ENCODE results near the gene KRR1. TPM values are rescaled to one million over a fixed set of nuclear protein-coding genes. Genes with fewer than 3 reads are reported as not detected.
"Not testable (repeated sequence)": the region's sequence is repeated elsewhere in the genome, so short reads cannot be mapped to it uniquely, and the experiment has no call there.

KRR1 gene
- total RNA-seq, 5 donors from 2014 or later (not counting 1 experiment from before 2014, with no cell fraction given) = 53.7 to 122 (median 66.5) TPM

DNA sequence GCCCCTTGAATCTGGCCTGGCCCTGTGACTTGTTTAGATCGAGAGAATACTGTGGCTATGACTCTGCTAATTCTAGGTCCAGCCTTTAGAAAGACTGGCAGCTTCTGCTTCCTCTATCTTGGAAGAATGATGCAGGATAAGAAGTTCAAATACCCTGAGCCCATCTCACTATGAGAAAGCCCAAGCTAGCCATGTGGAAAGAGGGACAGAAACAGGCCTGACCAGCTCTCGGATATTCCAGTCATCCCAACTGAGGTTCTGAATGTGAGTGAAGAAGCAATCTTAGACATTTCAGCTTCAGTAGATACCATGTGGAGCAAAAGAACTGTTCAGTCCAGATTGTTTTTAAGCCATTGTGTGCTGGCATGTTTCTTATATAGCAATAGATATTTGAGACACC, 17.3 kb upstream of the KRR1 start:
- ATAC-seq (replicated peaks in 1 of 4) = no peak
- no peak overlapping the region for H3K4me3 ChIP-seq (ENCODE audit: control insufficient read depth in 1 of 2, extremely low read depth in 1 of 2, low read length in 1 of 2)
- no peaks in the 10 kb centered on the region for H3K36me3 ChIP-seq (ENCODE audit: control insufficient read depth in 2 of 2, extremely low read depth in 1 of 2, insufficient read depth in 1 of 2, low read length in 1 of 2)
- Mint-ChIP-seq H3K27me3 (peaks cover 18 to 27% of the 10 kb centered on the region in 2 donors), H3K4me3 (no peak overlapping the region), H3K9me3 (no peaks in the 10 kb centered on the region), H3K27ac (no peak overlapping the region), H3K4me1 (peaks cover 0 to 3% (median 0%) of the 10 kb centered on the region in 3 donors), H3K36me3 (no peaks in the 10 kb centered on the region)
- H3K27ac ChIP-seq (ENCODE audit: low read length) = no peak overlapping the region
- H3K27me3 ChIP-seq (replicated peaks in 1 of 2; ENCODE audit: control insufficient read depth in 2 of 2, extremely low read depth in 1 of 2, insufficient read depth in 2 of 2, low read length in 1 of 2) = peaks cover 0 to 3% of the 10 kb centered on the region in 2 experiments
- H3K4me1 ChIP-seq (ENCODE audit: control insufficient read depth in 1 of 2, extremely low read depth in 1 of 2, insufficient read depth in 2 of 2, low read length in 2 of 2) = peaks cover 0 to 3% of the 10 kb centered on the region in 2 experiments
- no peaks in the 10 kb centered on the region for H3K9me3 ChIP-seq
- POLR2A ChIA-PET = interaction anchor here in 1 of 2 donors (0.7 kb wide), 1 partner anchor 409 kb away, joined by 3 read pairs; no protein-coding TSS in a partner anchor
- no peak for DNase-seq
- CTCF ChIA-PET = interaction anchor here (0.6 to 4.7 kb wide), 5 partner anchors 492 to 1058 kb away, joined by 4 to 39 read pairs (median 6); no protein-coding TSS in a partner anchor
- no CpG with 5 or more reads among the region's 2 CpGs for WGBS (ENCODE audit: insufficient coverage)

DNA sequence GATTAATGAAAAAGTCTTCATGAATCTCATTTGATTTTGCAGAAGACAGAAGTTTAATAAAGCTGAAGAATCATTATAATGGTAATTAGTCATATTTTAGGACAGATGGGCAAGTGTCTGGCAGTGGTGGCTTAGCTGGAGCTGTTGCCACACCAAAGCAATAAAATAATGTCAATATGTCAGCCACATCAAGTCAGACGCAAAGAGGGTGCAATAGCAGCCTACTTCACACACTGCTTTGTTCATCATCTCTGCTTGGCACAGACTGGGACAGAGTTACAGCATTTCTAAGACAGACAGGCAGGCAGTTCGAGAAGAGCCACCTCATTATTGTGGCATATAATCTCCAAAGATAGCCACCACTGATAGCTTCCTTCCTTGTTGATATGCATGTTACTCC, 16.9 kb upstream of the KRR1 start:
- H3K27ac Mint-ChIP-seq = no peak overlapping the region
- H3K4me3 ChIP-seq (ENCODE audit: control insufficient read depth in 1 of 2, extremely low read depth in 1 of 2, low read length in 1 of 2) = no peak overlapping the region
- H3K4me3 Mint-ChIP-seq = no peak overlapping the region
- no peak overlapping the region for H3K27ac ChIP-seq (ENCODE audit: low read length)
- peaks cover 19 to 27% of the 10 kb centered on the region in 2 donors for H3K27me3 Mint-ChIP-seq
- no peaks in the 10 kb centered on the region for H3K36me3 ChIP-seq (ENCODE audit: control insufficient read depth in 2 of 2, extremely low read depth in 1 of 2, insufficient read depth in 1 of 2, low read length in 1 of 2)
- H3K4me1 Mint-ChIP-seq = peaks cover 0 to 3% (median 0%) of the 10 kb centered on the region in 3 donors
- WGBS (ENCODE audit: insufficient coverage) = 56% methylated on average over 1 of the region's 2 CpGs
- peaks cover 0 to 3% of the 10 kb centered on the region in 2 experiments for H3K4me1 ChIP-seq (ENCODE audit: control insufficient read depth in 1 of 2, extremely low read depth in 1 of 2, insufficient read depth in 2 of 2, low read length in 2 of 2)
- no peaks in the 10 kb centered on the region for H3K9me3 Mint-ChIP-seq
- no peaks in the 10 kb centered on the region for H3K9me3 ChIP-seq
- ATAC-seq (replicated peaks in 1 of 4) = no peak
- POLR2A ChIA-PET = interaction anchor here in 1 of 2 donors (0.7 kb wide), 1 partner anchor 409 kb away, joined by 3 read pairs; no protein-coding TSS in a partner anchor
- CTCF ChIA-PET = interaction anchor here (0.6 to 4.7 kb wide), 11 partner anchors 46 to 1058 kb away, joined by 3 to 39 read pairs (median 6); no protein-coding TSS in a partner anchor
- no peak for DNase-seq
- peaks cover 0 to 3% of the 10 kb centered on the region in 2 experiments for H3K27me3 ChIP-seq (replicated peaks in 1 of 2; ENCODE audit: control insufficient read depth in 2 of 2, extremely low read depth in 1 of 2, insufficient read depth in 2 of 2, low read length in 1 of 2)
- H3K36me3 Mint-ChIP-seq = no peaks in the 10 kb centered on the region

DNA sequence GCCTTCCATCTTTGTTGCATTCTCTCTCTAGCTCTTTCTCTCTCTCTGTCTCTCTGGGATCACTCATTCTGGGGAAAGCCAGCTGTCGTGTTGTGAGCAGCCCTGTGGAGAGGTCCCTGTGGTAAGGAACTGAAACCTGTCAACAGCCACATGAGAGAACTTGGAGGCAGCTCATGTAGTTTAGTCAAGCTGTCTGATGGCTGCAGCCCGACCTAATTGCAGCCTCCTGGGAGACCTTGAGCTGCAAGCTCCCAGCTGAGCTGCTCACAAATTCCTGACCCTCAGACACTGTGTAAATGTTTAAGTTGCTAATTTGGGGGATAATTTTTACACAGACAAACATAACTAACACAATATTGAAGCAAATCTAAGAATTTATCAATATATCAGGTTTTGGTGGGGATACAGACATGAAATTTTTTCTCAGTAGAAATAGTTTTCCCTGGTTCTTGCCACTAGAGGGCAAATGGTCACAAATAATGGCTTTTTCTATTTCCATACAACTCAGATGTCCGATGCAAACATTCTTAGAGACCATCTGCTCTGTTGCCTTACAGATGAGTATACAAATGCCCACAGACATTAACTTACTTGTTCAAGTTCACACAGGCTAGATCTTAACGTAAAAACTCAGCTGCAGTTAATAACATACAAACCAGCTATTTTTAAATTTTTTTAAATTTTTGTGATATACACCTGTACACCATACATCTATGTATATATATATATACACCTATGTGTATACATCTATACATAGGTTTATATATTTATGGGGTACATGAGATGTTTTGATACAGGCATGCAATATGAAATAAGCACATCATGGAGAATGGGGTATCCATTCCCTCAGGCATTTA, 15.5 kb upstream of the KRR1 start:
- peaks cover 0 to 3% (median 0%) of the 10 kb centered on the region in 3 donors for H3K4me1 Mint-ChIP-seq
- Histone ChIP-seq H3K27ac (ENCODE audit: low read length) (no peak overlapping the region), H3K36me3 (ENCODE audit: control insufficient read depth in 2 of 2, extremely low read depth in 1 of 2, insufficient read depth in 1 of 2, low read length in 1 of 2) (no peaks in the 10 kb centered on the region), H3K4me1 (ENCODE audit: control insufficient read depth in 1 of 2, extremely low read depth in 1 of 2, insufficient read depth in 2 of 2, low read length in 2 of 2) (peaks cover 0 to 3% of the 10 kb centered on the region in 2 experiments), H3K27me3 (replicated peaks in 1 of 2; ENCODE audit: control insufficient read depth in 2 of 2, extremely low read depth in 1 of 2, insufficient read depth in 2 of 2, low read length in 1 of 2) (peaks cover 0 to 3% of the 10 kb centered on the region in 2 experiments), H3K4me3 (ENCODE audit: control insufficient read depth in 1 of 2, extremely low read depth in 1 of 2, low read length in 1 of 2) (no peak overlapping the region), H3K9me3 (no peaks in the 10 kb centered on the region)
- ChIA-PET CTCF (interaction anchor here (0.6 to 4.7 kb wide), 26 partner anchors 9 to 1565 kb away, joined by 3 to 39 read pairs (median 4); partner anchors contain the start of gene KRR1 (in 1 of the 2)), POLR2A (interaction anchor here in 1 of 2 donors (0.6 kb wide), 2 partner anchors 15 to 293 kb away, joined by 3 read pairs; partner anchors contain the start of gene KRR1)
- DNase-seq = peak in 3 of 35 experiments; percentile 1 to 59 (median 5)
- ATAC-seq (replicated peaks in 1 of 4) = peak in 1 of 4 experiments; percentile 35
- H3K36me3 Mint-ChIP-seq = no peaks in the 10 kb centered on the region
- no peak overlapping the region for H3K4me3 Mint-ChIP-seq
- H3K27ac Mint-ChIP-seq = no peak overlapping the region
- H3K9me3 Mint-ChIP-seq = no peaks in the 10 kb centered on the region
- 20% methylated on average over 2 of the region's 4 CpGs for WGBS (ENCODE audit: insufficient coverage)
- H3K27me3 Mint-ChIP-seq = peaks cover 30 to 32% of the 10 kb centered on the region in 2 donors

DNA sequence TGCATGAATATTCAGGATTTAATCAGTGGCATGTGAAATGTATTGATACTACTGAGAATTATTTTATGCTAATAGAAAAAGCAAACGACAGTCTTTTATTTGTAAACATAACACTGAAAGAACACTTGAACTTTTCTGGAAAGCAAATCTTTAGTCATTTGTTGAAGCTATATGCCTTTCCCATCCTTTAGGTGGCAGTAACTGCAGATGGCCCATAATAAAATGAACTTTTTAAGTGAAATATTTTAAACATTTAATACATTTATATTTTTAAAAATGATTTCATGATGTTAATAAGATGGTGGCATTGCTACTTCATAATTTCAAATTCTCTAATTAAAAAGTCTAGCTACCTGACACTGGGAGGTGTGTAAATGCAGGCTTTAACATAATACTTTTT, 13.9 kb upstream of the KRR1 start:
- peaks cover 0 to 3% of the 10 kb centered on the region in 2 experiments for H3K27me3 ChIP-seq (replicated peaks in 1 of 2; ENCODE audit: control insufficient read depth in 2 of 2, extremely low read depth in 1 of 2, insufficient read depth in 2 of 2, low read length in 1 of 2)
- peaks cover 31 to 37% of the 10 kb centered on the region in 2 donors for H3K27me3 Mint-ChIP-seq
- H3K9me3 Mint-ChIP-seq = no peaks in the 10 kb centered on the region
- H3K4me1 ChIP-seq (ENCODE audit: control insufficient read depth in 1 of 2, extremely low read depth in 1 of 2, insufficient read depth in 2 of 2, low read length in 2 of 2) = peaks cover 0 to 3% of the 10 kb centered on the region in 2 experiments
- no peaks in the 10 kb centered on the region for H3K36me3 Mint-ChIP-seq
- POLR2A ChIA-PET = no interaction called here
- H3K4me3 ChIP-seq (ENCODE audit: control insufficient read depth in 1 of 2, extremely low read depth in 1 of 2, low read length in 1 of 2) = no peak overlapping the region
- CTCF ChIA-PET = interaction anchor here (0.9 to 4.7 kb wide), 4 partner anchors 10 to 515 kb away, joined by 4 to 39 read pairs (median 6); no protein-coding TSS in a partner anchor
- no peaks in the 10 kb centered on the region for H3K9me3 ChIP-seq
- DNase-seq (no peak), ATAC-seq (replicated peaks in 1 of 4) (no peak)
- WGBS (ENCODE audit: insufficient coverage) = no CpG with 5 or more reads among the region's 1 CpG
- H3K36me3 ChIP-seq (ENCODE audit: control insufficient read depth in 2 of 2, extremely low read depth in 1 of 2, insufficient read depth in 1 of 2, low read length in 1 of 2) = no peaks in the 10 kb centered on the region
- H3K27ac ChIP-seq (ENCODE audit: low read length) = no peak overlapping the region
- no peak overlapping the region for H3K27ac Mint-ChIP-seq
- H3K4me3 Mint-ChIP-seq = no peak overlapping the region
- peaks cover 0 to 3% (median 0%) of the 10 kb centered on the region in 3 donors for H3K4me1 Mint-ChIP-seq

DNA sequence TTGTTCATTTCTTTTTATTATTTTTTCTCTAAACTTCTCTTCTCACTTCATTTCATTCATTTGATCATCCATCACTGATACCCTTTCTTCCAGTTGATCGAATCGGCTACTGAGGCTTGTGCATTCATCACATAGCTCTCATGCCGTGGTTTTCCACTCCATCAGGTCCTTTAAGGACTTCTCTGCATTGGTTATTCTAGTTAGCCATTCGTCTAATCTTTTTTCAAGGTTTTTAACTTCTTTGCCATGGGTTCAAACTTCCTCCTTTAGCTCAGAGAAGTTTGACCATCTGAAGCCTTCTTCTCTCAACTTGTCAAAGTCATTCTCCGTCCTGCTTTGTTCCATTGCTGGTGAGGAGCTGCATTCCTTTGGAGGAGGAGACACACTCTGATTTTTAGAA, 10.7 kb upstream of the KRR1 start:
- H3K9me3 Mint-ChIP-seq, H3K4me1 Mint-ChIP-seq, CTCF ChIA-PET: not testable (repeated sequence)

GRCh38 chr12:75521224-75521623, 9.8 kb upstream of the KRR1 start:
- H3K36me3 Mint-ChIP-seq; H3K4me3 ChIP-seq (ENCODE audit: control insufficient read depth in 1 of 2, extremely low read depth in 1 of 2, low read length in 1 of 2); ATAC-seq (replicated peaks in 1 of 4); H3K4me1 Mint-ChIP-seq; H3K4me1 ChIP-seq (ENCODE audit: control insufficient read depth in 1 of 2, extremely low read depth in 1 of 2, insufficient read depth in 2 of 2, low read length in 2 of 2); H3K9me3 ChIP-seq; DNase-seq; POLR2A ChIA-PET; H3K27me3 ChIP-seq (replicated peaks in 1 of 2; ENCODE audit: control insufficient read depth in 2 of 2, extremely low read depth in 1 of 2, insufficient read depth in 2 of 2, low read length in 1 of 2); H3K27ac ChIP-seq (ENCODE audit: low read length); CTCF ChIA-PET; H3K4me3 Mint-ChIP-seq; H3K36me3 ChIP-seq (ENCODE audit: control insufficient read depth in 2 of 2, extremely low read depth in 1 of 2, insufficient read depth in 1 of 2, low read length in 1 of 2); H3K9me3 Mint-ChIP-seq; H3K27ac Mint-ChIP-seq: not testable (repeated sequence)
- H3K27me3 Mint-ChIP-seq = peaks cover 27 to 36% of the 10 kb centered on the region in 2 donors

More for the DNA sequence above, 10.7 kb upstream of the KRR1 start:
- H3K27ac ChIP-seq (ENCODE audit: low read length); DNase-seq; H3K4me3 Mint-ChIP-seq; ATAC-seq (replicated peaks in 1 of 4); H3K36me3 Mint-ChIP-seq; H3K4me1 ChIP-seq (ENCODE audit: control insufficient read depth in 1 of 2, extremely low read depth in 1 of 2, insufficient read depth in 2 of 2, low read length in 2 of 2); H3K9me3 ChIP-seq; H3K36me3 ChIP-seq (ENCODE audit: control insufficient read depth in 2 of 2, extremely low read depth in 1 of 2, insufficient read depth in 1 of 2, low read length in 1 of 2); POLR2A ChIA-PET; H3K4me3 ChIP-seq (ENCODE audit: control insufficient read depth in 1 of 2, extremely low read depth in 1 of 2, low read length in 1 of 2); H3K27me3 ChIP-seq (replicated peaks in 1 of 2; ENCODE audit: control insufficient read depth in 2 of 2, extremely low read depth in 1 of 2, insufficient read depth in 2 of 2, low read length in 1 of 2): not testable (repeated sequence)
- H3K27me3 Mint-ChIP-seq = peaks cover 33 to 41% of the 10 kb centered on the region in 2 donors
- peak overlapping the region in 1 of 2 donors; percentile 17 for H3K27ac Mint-ChIP-seq
- WGBS (ENCODE audit: insufficient coverage) = 100% methylated on average over 1 of the region's 5 CpGs
